Endothelial cell of umbilical vein (primary cell): Measurements from ENCODE around the gene NHSL2. TPM values are rescaled to one million over a fixed set of nuclear protein-coding genes. Genes with fewer than 3 reads are reported as not detected.

Experiments
- BruUV-seq: library from RNA; stranded (reverse); fragments of 400-500 nt; replicated peaks from 2 replicates; lab custom pipeline; 2021; lab: Mats Ljungman, UMichigan
- CTCF ChIA-PET: fragments of 300-600, 350-600 bp; sonication (Branson Sonifier 250); formaldehyde crosslinking; loops from one replicate; lab custom pipeline; 2021; ENCODE audit warnings: antibody characterized with exemption, inconsistent platforms; lab: Charles Lee
- POLR2A ChIA-PET: fragments of 300-600, 350-600 bp; sonication (Branson Sonifier 250); formaldehyde crosslinking; loops from one replicate; lab custom pipeline; 2021; ENCODE audit warnings: antibody characterized with exemption, inconsistent platforms; lab: Charles Lee
- DNase-seq: peaks from one replicate; pipeline ENCODE4 v3.0.0-alpha.2; 2011; ENCODE audit warnings: low read depth, low spot score
- FAIRE-seq: peaks from 2 replicates; lab custom pipeline; 2011; peaks lifted over from hg19 to GRCh38; lab: Jason Lieb, UNC
- H2AFZ ChIP-seq: 2 replicates; pipeline ENCODE4 v1.6.0; 2012; ENCODE audit warnings: low read depth, low read length, control low read depth, inconsistent platforms
- H3K27ac ChIP-seq: 2 replicates; pipeline ENCODE4 v1.5.1; 2011; ENCODE audit warnings: low read depth, mild to moderate bottlenecking, control low read depth, low read length, moderate library complexity; ENCODE audit not compliant: insufficient read depth
- H3K27me3 ChIP-seq, 2 experiments: 2 replicates each; pipeline versions ENCODE4 v1.6.0 to v1.6.1; 2011; ENCODE audit warnings: low read length in 2 of 2, mixed read lengths in 1 of 2; ENCODE audit not compliant: control insufficient read depth in 2 of 2, insufficient read depth in 2 of 2
- H3K36me3 ChIP-seq, 2 experiments: 2 replicates in 1 of 2; 3 replicates in 1 of 2; pipeline ENCODE4 v1.5.1; 2011; ENCODE audit warnings: low read length in 2 of 2, mild to moderate bottlenecking in 1 of 2, moderate library complexity in 1 of 2; ENCODE audit not compliant: control insufficient read depth in 2 of 2, insufficient read depth in 2 of 2; ENCODE audit errors: extremely low read depth in 1 of 2
- H3K4me1 ChIP-seq: 3 replicates; pipeline ENCODE4 v1.5.1; 2011; ENCODE audit warnings: mild to moderate bottlenecking, low read length; ENCODE audit not compliant: control insufficient read depth, insufficient read depth; ENCODE audit errors: extremely low read depth
- H3K4me2 ChIP-seq: 2 replicates; pipeline ENCODE4 v1.6.1; 2011; ENCODE audit warnings: low read length, control low read depth, mixed read lengths; ENCODE audit not compliant: insufficient read depth
- H3K4me3 ChIP-seq, 3 experiments: fragments of 200-600 bp in 1 of 3; sonication (generic), shearing (Covaris generic) in 1 of 3; replicated peaks in 1 of 3; 2 replicates each; pipeline ENCODE4 v1.5.1; 2011 to 2016; ENCODE audit warnings: control low read depth in 3 of 3, low read length in 3 of 3, mild to moderate bottlenecking in 2 of 3, inconsistent platforms in 1 of 3, low read depth in 1 of 3, moderate library complexity in 1 of 3; ENCODE audit not compliant: insufficient read depth in 1 of 3
- H3K79me2 ChIP-seq: 2 replicates; pipeline ENCODE4 v1.6.0; 2012; ENCODE audit warnings: low read length, inconsistent platforms; ENCODE audit not compliant: control insufficient read depth, insufficient read depth
- H3K9ac ChIP-seq: replicated peaks from 2 replicates; pipeline ENCODE3; 2011; ENCODE audit warnings: low read length, control low read depth; ENCODE audit not compliant: insufficient read depth; ENCODE audit errors: extremely low read depth
- H3K9me1 ChIP-seq: replicated peaks from 3 replicates; pipeline ENCODE4 v1.6.0; 2011; ENCODE audit warnings: mild to moderate bottlenecking, low read length; ENCODE audit not compliant: control insufficient read depth, insufficient read depth; ENCODE audit errors: extremely low read depth
- H3K9me3 ChIP-seq: replicated peaks from 2 replicates; pipeline ENCODE4 v1.5.1; 2012; ENCODE audit warnings: low read length, inconsistent platforms; ENCODE audit not compliant: control insufficient read depth, insufficient read depth
- H4K20me1 ChIP-seq: replicated peaks from 2 replicates; pipeline ENCODE3; 2011; ENCODE audit warnings: mild to moderate bottlenecking, low read length; ENCODE audit not compliant: control insufficient read depth, insufficient read depth; ENCODE audit errors: extremely low read depth
- EZH2 ChIP-seq: IDR thresholded peaks from 2 replicates; pipeline ENCODE4 v1.6.1; 2012; ENCODE audit warnings: borderline replicate concordance, low read depth, mild to moderate bottlenecking, moderate library complexity, low read length, inconsistent platforms; ENCODE audit not compliant: severe bottlenecking
- FOS ChIP-seq: IDR thresholded peaks from 2 replicates; pipeline ENCODE4 v1.6.1; 2011; ENCODE audit warnings: mild to moderate bottlenecking, low read length, moderate library complexity, borderline replicate concordance; ENCODE audit not compliant: insufficient read depth
- GATA2 ChIP-seq: IDR thresholded peaks from 2 replicates; pipeline ENCODE4 v1.7.0; 2011; ENCODE audit warnings: low read depth, mild to moderate bottlenecking, moderate library complexity, mixed read lengths, low read length; ENCODE audit not compliant: insufficient read length, insufficient read depth
- JUN ChIP-seq: IDR thresholded peaks from 2 replicates; pipeline ENCODE4 v1.6.1; 2011; ENCODE audit warnings: borderline replicate concordance, low read depth; ENCODE audit not compliant: insufficient read length, insufficient read depth
- MYC ChIP-seq: IDR thresholded peaks from one replicate; pipeline ENCODE4 v1.6.1; 2011; ENCODE audit warnings: mild to moderate bottlenecking, low read depth, low read length
- POLR2A ChIP-seq: IDR thresholded peaks from 2 replicates; pipeline ENCODE4 v1.6.1; 2012; ENCODE audit warnings: low read depth, mild to moderate bottlenecking, control low read depth, low read length
- POLR2AphosphoS5 ChIP-seq: IDR thresholded peaks from 2 replicates; pipeline ENCODE4 v1.6.1; 2012; ENCODE audit warnings: low read depth, mild to moderate bottlenecking, control low read depth, low read length, moderate library complexity; ENCODE audit not compliant: insufficient read depth
- dilution Hi-C: fragments of 300-500 bp; cut with MboI; formaldehyde crosslinking; loops from one replicate; pipeline ENCODE4 v1.15.0; 2019; ENCODE audit warnings: low sequenced_read_pairs; ENCODE audit not compliant: extremely low pct_ligation_motif_present
- intact Hi-C: fragments of 100-400 bp; cut with micrococcal nuclease; formaldehyde crosslinking; loops from one replicate; pipeline ENCODE4 v1.10.0; 2022
- polyA plus RNA-seq, 4 experiments: library from polyadenylated mRNA; depleted of rRNA in 3 of 4; stranded (reverse) in 3 of 4; unstranded in 1 of 4; fragments of >200 nt; gene quantifications; 2 replicates each; pipeline versions ENCODE4 v1.2.1 to v1.2.3, GENCODE V29; 2011 to 2012; ENCODE audit warnings: missing spikeins in 1 of 4
- total RNA-seq: library from RNA; stranded (reverse); gene quantifications from 2 replicates; pipeline ENCODE4 v1.2.3, GENCODE V29; 2021
- TF ChIP-seq, protein P1 (sequence below), 2 donors: IDR thresholded peaks; 1 replicate in 1 of 2; 2 replicates in 1 of 2; pipeline ENCODE4 v1.5.1; 2011; ENCODE audit warnings: low read length in 2 of 2, mild to moderate bottlenecking in 2 of 2, moderate library complexity in 2 of 2, control low read depth in 1 of 2, inconsistent platforms in 1 of 2, low read depth in 1 of 2; ENCODE audit not compliant: insufficient read depth in 1 of 2; ENCODE audit errors: extremely low read depth in 1 of 2
- TF ChIP-seq, protein P2 (sequence below): IDR thresholded peaks from 2 replicates; pipeline ENCODE4 v1.6.1; 2011; ENCODE audit not compliant: insufficient read depth, insufficient read length

NHSL2 gene
- total and polyA plus RNA-seq, 2 donors (not counting 3 experiments of a cell fraction or from before 2014, with no cell fraction given) = 23.5 to 49.9 TPM

DNA sequence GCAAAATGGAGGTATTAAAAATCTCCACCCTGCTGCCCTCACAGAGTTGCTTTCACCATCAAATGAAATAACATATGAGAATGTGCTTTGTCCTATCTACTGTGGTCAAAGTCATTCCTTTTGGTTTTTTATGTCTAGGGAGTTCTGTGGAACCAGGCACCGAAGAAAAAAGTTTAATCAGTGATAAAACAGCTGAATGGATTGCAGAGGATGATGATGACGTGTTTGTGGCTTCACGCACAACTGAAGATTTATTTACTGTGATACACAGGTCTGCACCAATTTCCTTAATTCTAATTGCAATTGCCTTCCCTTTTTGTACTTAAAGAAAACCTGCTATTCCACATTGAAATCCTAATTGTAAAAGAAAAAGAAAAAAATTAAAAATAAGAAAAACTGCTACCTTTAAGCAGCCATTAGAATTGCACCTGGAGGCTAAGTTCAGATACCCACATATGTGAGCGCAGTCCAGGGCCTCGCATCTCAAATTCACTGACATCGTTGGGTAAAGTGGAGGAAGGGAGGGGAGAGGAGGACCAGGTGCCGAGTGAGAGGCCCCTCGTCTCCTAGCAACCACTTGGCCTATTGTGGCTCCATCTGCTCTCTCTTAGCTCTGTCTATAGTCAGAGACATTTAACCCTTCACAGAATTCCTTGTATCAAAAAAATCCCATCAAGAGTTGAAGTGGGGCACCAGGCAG is 231.6 kb downstream of the NHSL2 start:
- no peak overlapping the region for H2AFZ ChIP-seq
- H3K79me2 ChIP-seq = no peaks in the 10 kb centered on the region
- POLR2A ChIA-PET = no interaction called here
- H3K4me1 ChIP-seq = no peaks in the 10 kb centered on the region
- H3K9me1 ChIP-seq = no peaks in the 10 kb centered on the region
- no peak overlapping the region for H3K27ac ChIP-seq
- TF ChIP-seq, protein P1, sequence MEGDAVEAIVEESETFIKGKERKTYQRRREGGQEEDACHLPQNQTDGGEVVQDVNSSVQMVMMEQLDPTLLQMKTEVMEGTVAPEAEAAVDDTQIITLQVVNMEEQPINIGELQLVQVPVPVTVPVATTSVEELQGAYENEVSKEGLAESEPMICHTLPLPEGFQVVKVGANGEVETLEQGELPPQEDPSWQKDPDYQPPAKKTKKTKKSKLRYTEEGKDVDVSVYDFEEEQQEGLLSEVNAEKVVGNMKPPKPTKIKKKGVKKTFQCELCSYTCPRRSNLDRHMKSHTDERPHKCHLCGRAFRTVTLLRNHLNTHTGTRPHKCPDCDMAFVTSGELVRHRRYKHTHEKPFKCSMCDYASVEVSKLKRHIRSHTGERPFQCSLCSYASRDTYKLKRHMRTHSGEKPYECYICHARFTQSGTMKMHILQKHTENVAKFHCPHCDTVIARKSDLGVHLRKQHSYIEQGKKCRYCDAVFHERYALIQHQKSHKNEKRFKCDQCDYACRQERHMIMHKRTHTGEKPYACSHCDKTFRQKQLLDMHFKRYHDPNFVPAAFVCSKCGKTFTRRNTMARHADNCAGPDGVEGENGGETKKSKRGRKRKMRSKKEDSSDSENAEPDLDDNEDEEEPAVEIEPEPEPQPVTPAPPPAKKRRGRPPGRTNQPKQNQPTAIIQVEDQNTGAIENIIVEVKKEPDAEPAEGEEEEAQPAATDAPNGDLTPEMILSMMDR (IDR thresholded peaks at IDR 0.05; ENCODE audit: extremely low read depth in 1 of 2, insufficient read depth in 1 of 2, low read depth in 1 of 2, low read length in 2 of 2) = no peak
- TF ChIP-seq EZH2 (no peak), GATA2 (no peak), MYC (no peak), POLR2AphosphoS5 (no peak), JUN (no peak), FOS (no peak), POLR2A (no peak)
- TF ChIP-seq, protein P2, sequence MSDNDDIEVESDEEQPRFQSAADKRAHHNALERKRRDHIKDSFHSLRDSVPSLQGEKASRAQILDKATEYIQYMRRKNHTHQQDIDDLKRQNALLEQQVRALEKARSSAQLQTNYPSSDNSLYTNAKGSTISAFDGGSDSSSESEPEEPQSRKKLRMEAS = no peak
- no peak overlapping the region for H3K9ac ChIP-seq
- DNase-seq (no peak), FAIRE-seq (no peak)
- peaks cover 8 to 31% of the 10 kb centered on the region in 2 experiments for H3K36me3 ChIP-seq
- H3K9me3 ChIP-seq = no peaks in the 10 kb centered on the region
- no TSS peak for BruUV-seq
- H3K4me2 ChIP-seq = no peak overlapping the region
- CTCF ChIA-PET = no interaction called here
- dilution Hi-C loops = no loop called here
- no peaks in the 10 kb centered on the region for H4K20me1 ChIP-seq
- no peak overlapping the region for H3K4me3 ChIP-seq
- intact Hi-C loops = no loop called here
- no peaks in the 10 kb centered on the region for H3K27me3 ChIP-seq
